Regular cardiac myocyte (primary cell): ENCODE results near the gene GLRA3. TPM values are rescaled to one million over a fixed set of nuclear protein-coding genes. Genes with fewer than 3 reads are reported as not detected.

Experiments used
- total RNA-seq: library from RNA; depleted of rRNA; stranded (reverse); fragments of >200 nt; gene quantifications from 2 replicates; pipeline ENCODE4 v1.2.3, GENCODE V29; 2014

The GLRA3 gene
- total RNA-seq, result not detected in 2 replicates

GRCh38 chr4:174828845-174829701 lies at the start of gene GLRA3:
Gene GLRA3 (minus strand): TSS chr4:174829247. CDS start chr4:174828811, 436 bp downstream.

Other genes with a start within 250 kb of the GLRA3 start
- gene ADAM29, start 89.1 kb upstream of the GLRA3 start, total RNA-seq, result not detected in 2 replicates